ENCODE results near the gene MYLK2. TPM values are rescaled to one million over a fixed set of nuclear protein-coding genes. Genes with fewer than 3 reads are reported as not detected.

Gene MYLK2
- total and polyA plus RNA-seq, 2 of the 4 experiments (the other 2 are of a cell fraction), result 0.18 to 0.27 TPM

GRCh38 chr20:31866221-31866620 lies 47.1 kb downstream of the MYLK2 start (continued):
- TF ChIP-seq RAD21 (IDR thresholded peaks at IDR 0.05; ENCODE audit: low read length), result no peak

- Histone ChIP-seq H3K14ac (replicated peaks; ENCODE audit: low read depth, low read length) (no peak overlapping the region), H2BK120ac (ENCODE audit: low read depth, low read length) (no peak overlapping the region), H2BK20ac (ENCODE audit: low read depth, low read length) (no peak overlapping the region), H3K9me3 (ENCODE audit: control insufficient read depth, insufficient read depth, low read length) (peaks cover 2% of the 10 kb centered on the region; the same call in 1 of the 2 replicates), H3K9me1 (ENCODE audit: insufficient read depth, low read length) (no peaks in the 10 kb centered on the region; the same call in 1 of the 2 replicates), H3K18ac (ENCODE audit: low read depth, low read length) (no peak overlapping the region), H4K20me1 (ENCODE audit: insufficient read depth, low read length) (no peaks in the 10 kb centered on the region), H3K56ac (ENCODE audit: extremely low read depth, insufficient read depth, low read length) (no peak overlapping the region), H4K91ac (ENCODE audit: insufficient read depth, low read depth, low read length) (no peak overlapping the region), H4K5ac (ENCODE audit: low read depth, low read length) (no peak overlapping the region), H3K4ac (ENCODE audit: low read depth, low read length) (no peak overlapping the region), H2AK5ac (ENCODE audit: low read depth, low read length) (no peak overlapping the region), H4K8ac (ENCODE audit: low read depth in 2 of 2, low read length in 2 of 2) (no peak overlapping the region), H3K9ac (ENCODE audit: low read depth, low read length) (no peak overlapping the region), H3K36me3 (ENCODE audit: control insufficient read depth, insufficient read depth, low read length) (no peaks in the 10 kb centered on the region), H2AFZ (replicated peaks; ENCODE audit: low read length, poor library complexity) (no peak overlapping the region), H2BK15ac (ENCODE audit: low read depth, low read length) (no peak overlapping the region), H3K27me3 (ENCODE audit: control insufficient read depth, insufficient read depth, low read length) (peaks cover 74% of the 10 kb centered on the region), H3K4me1 (ENCODE audit: control insufficient read depth, insufficient read depth, low read length) (no peaks in the 10 kb centered on the region), H3K4me2 (ENCODE audit: low read depth, low read length) (no peak overlapping the region), H3K4me3 (ENCODE audit: insufficient read depth, low read depth, low read length) (no peak overlapping the region), H3K79me1 (ENCODE audit: low read depth in 1 of 2, low read length in 2 of 2) (no peaks in the 10 kb centered on the region), H3K27ac (ENCODE audit: insufficient read depth, low read length) (no peak overlapping the region), H2AK9ac (replicated peaks; ENCODE audit: low read depth, low read length, poor library complexity) (no peak overlapping the region), H2BK5ac (ENCODE audit: low read depth, low read length, poor library complexity, severe bottlenecking) (no peak overlapping the region), H3K23ac (ENCODE audit: low read depth, low read length) (no peak overlapping the region)
- TF ChIP-seq CEBPB (IDR thresholded peaks at IDR 0.05; ENCODE audit: low read depth, low read length) (no peak), SMC3 (IDR thresholded peaks at IDR 0.05; ENCODE audit: low read depth, low read length) (no peak), CTCF (conservative IDR thresholded peaks at IDR 0.05; ENCODE audit: low read depth, low read length) (no peak)
- no peak for ATAC-seq (ENCODE audit: low read depth)
- dilution Hi-C loops (cut with HindIII; ENCODE audit: low sequenced_read_pairs, unreplicated experiment) (no loop called here), intact Hi-C loops (cut with micrococcal nuclease) (no loop called here), in situ Hi-C loops (cut with MboI; ENCODE audit: low sequenced_read_pairs) (no loop called here)
- ChIA-PET POLR2A (ENCODE audit: unreplicated experiment) (no interaction called here), CTCF (no interaction called here)
- BruUV-seq (replicated peaks), result no TSS peak
- DNase-seq, result no peak
- WGBS, 2 experiments (ENCODE audit: extremely low coverage in 2 of 2, insufficient read length in 1 of 2), result 100% methylated on average over 1 of the region's 12 CpGs; no CpG with 5 or more reads in 1 of the 2 experiments
Observed at GRCh38 chr20:31868853-31869672, 49.9 kb downstream of the MYLK2 start.

All from IMR-90 (cell line).